ENCODE data around the gene PTGS2. TPM values are rescaled to one million over a fixed set of nuclear protein-coding genes. Genes with fewer than 3 reads are reported as not detected.

Gene PTGS2
- 1 to 10 TPM in 3 of 9 donors, under 1 TPM in 6; 0.22 to 4.2 (median 0.72) TPM for total RNA-seq
- under 1 TPM; 0.15 to 0.25 TPM for polyA plus RNA-seq
- long read RNA-seq, donor 1, result 0 reads
- long read RNA-seq, donor 2, full-length matches to known transcripts, result 1 of 1 reads
- long read RNA-seq, donor 2, partial matches to known transcripts, result 0 of 1 reads
- long read RNA-seq, donor 2, other reads (novel, unspliced or antisense), result 0 of 1 reads
- long read RNA-seq, donor 3, result 0 reads

DNA sequence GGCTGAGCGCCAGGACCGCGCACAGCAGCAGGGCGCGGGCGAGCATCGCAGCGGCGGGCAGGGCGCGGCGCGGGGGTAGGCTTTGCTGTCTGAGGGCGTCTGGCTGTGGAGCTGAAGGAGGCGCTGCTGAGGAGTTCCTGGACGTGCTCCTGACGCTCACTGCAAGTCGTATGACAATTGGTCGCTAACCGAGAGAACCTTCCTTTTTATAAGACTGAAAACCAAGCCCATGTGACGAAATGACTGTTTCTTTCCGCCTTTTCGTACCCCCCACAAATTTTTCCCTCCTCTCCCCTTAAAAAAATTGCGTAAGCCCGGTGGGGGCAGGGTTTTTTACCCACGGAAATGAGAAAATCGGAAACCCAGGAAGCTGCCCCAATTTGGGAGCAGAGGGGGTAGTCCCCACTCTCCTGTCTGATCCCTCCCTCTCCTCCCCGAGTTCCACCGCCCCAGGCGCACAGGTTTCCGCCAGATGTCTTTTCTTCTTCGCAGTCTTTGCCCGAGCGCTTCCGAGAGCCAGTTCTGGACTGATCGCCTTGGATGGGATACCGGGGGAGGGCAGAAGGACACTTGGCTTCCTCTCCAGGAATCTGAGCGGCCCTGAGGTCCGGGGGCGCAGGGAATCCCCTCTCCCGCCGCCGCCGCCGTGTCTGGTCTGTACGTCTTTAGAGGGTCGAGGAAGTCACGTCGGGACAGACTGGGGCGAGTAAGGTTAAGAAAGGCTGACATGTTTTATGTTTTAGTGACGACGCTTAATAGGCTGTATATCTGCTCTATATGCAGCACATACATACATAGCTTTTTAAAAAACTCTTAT is at the start of gene PTGS2:
Gene PTGS2 (minus strand): TSS at position 179 of the 817 bp plus-strand sequence. CDS start 133 bp downstream, at position 46.
- intact Hi-C loops (cut with DNase I), result loop anchor here in 1 of 10 donors (5.0 kb wide), 1 partner anchor 73 kb away; no protein-coding TSS in a partner anchor
- H3K9me3 ChIP-seq, result no peaks in the 10 kb centered on the region
- peak within 1 kb of the TSS; percentile 16 to 94 (median 66) for H3K27ac ChIP-seq
- H3K4me1 ChIP-seq, result peaks cover 0 to 7% (median 0%) of the 10 kb centered on the region in 12 donors
- peak within 1 kb of the TSS; percentile 9 to 76 (median 58) for H3K4me3 ChIP-seq
- ATAC-seq (peak; percentile 93 to 97 (median 96)), DNase-seq (peak; percentile 70 to 82 (median 76))
- peaks cover 0 to 32% (median 0%) of the 10 kb centered on the region in 9 donors for H3K36me3 ChIP-seq
- TF ChIP-seq POLR2A (IDR thresholded peaks at IDR 0.05), result peak in 1 of 2 donors; percentile 52
- TF ChIP-seq, protein P1, sequence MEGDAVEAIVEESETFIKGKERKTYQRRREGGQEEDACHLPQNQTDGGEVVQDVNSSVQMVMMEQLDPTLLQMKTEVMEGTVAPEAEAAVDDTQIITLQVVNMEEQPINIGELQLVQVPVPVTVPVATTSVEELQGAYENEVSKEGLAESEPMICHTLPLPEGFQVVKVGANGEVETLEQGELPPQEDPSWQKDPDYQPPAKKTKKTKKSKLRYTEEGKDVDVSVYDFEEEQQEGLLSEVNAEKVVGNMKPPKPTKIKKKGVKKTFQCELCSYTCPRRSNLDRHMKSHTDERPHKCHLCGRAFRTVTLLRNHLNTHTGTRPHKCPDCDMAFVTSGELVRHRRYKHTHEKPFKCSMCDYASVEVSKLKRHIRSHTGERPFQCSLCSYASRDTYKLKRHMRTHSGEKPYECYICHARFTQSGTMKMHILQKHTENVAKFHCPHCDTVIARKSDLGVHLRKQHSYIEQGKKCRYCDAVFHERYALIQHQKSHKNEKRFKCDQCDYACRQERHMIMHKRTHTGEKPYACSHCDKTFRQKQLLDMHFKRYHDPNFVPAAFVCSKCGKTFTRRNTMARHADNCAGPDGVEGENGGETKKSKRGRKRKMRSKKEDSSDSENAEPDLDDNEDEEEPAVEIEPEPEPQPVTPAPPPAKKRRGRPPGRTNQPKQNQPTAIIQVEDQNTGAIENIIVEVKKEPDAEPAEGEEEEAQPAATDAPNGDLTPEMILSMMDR (IDR thresholded peaks at IDR 0.05), result peak in 10 of 12 donors; percentile 11 to 59 (median 30)
- 1% methylated on average over 41 to 52 of the region's 52 CpGs for WGBS, 4 donors
- peaks cover 0 to 19% (median 0%) of the 10 kb centered on the region in 9 donors for H3K27me3 ChIP-seq

DNA sequence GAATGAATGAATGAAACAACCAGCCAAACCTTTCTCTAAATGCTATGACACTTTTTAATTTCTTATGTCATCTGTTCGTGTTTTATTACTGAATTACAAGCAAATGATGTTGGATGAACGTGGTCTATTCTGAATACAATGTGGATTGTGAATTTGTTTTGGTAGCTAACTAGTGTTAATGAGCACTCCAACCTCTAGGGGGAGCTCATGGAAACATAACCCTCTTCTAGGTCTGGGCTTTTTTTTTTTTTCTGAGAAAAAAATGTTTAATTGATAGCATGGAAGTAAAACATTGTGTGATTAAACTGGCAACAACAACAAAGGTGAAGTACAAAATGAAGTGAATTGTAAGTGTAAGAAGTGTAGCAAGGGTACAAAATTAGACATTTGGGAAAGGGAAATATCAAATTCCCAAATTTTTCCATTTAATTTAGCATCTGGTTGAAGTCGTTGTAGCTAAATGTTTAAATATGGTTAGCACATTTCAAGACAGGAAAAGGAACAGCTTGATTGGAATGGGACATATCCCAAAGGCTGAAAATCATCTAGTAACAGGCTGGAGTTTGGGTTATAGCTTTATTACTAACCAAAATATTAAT is 42.6 kb upstream of the PTGS2 start:
- intact Hi-C loops (cut with DNase I), result no loop called here
- H3K27me3 ChIP-seq, result no peaks in the 10 kb centered on the region
- H3K4me3 ChIP-seq, result no peak overlapping the region
- TF ChIP-seq, protein P1 (IDR thresholded peaks at IDR 0.05), result peak in 11 of 12 donors; percentile 18 to 51 (median 34)
- no peak for TF ChIP-seq POLR2A (IDR thresholded peaks at IDR 0.05)
- no peak for DNase-seq
- no peaks in the 10 kb centered on the region for H3K36me3 ChIP-seq
- no peaks in the 10 kb centered on the region for H3K4me1 ChIP-seq
- peaks cover 0 to 23% (median 0%) of the 10 kb centered on the region in 12 donors for H3K9me3 ChIP-seq
- 44 to 58% (median 50%) methylated on average over 3 of the region's 3 CpGs for WGBS, 4 donors
- no peak for ATAC-seq
- H3K27ac ChIP-seq, result no peak overlapping the region

DNA sequence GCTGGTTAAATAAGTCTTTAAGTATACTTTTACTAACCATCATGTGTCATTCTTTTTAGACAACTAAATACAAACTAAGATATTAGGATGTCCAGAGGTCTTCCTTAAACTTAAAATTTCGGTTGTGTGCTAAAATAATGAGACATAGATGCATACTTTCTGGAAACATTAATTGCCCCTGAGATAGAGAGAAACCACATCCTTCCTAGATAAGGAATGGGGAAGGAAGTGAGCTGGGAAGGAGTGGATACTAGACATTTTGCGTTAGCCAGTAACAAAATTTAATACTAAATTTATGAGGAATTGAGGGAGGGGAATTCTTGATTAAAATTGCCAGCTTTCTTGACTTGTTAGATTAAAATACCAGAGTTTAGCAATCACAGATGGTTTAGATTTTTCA is 37.1 kb upstream of the PTGS2 start:
- no peaks in the 10 kb centered on the region for H3K9me3 ChIP-seq
- no peaks in the 10 kb centered on the region for H3K4me1 ChIP-seq
- 24 to 40% (median 34%) methylated on average over 2 of the region's 2 CpGs for WGBS, 4 donors
- ATAC-seq (no peak), DNase-seq (no peak)
- H3K4me3 ChIP-seq, result no peak overlapping the region
- no peaks in the 10 kb centered on the region for H3K36me3 ChIP-seq
- TF ChIP-seq, protein P1 (IDR thresholded peaks at IDR 0.05), result no peak
- no peak for TF ChIP-seq POLR2A (IDR thresholded peaks at IDR 0.05)
- peak overlapping the region in 1 of 12 donors; percentile 6 for H3K27ac ChIP-seq
- intact Hi-C loops (cut with DNase I), result no loop called here
- no peaks in the 10 kb centered on the region for H3K27me3 ChIP-seq

Data from heart left ventricle (tissue), 16 donors.